HEK293T (cell line): Measurements from ENCODE around the gene FRMPD1.

ENCODE experiments used
- ARNT ChIP-seq: fragments of 450-650 bp; IDR thresholded peaks from 2 replicates; pipeline ENCODE4 v1.6.1; 2017; ENCODE audit warnings: mild to moderate bottlenecking
- ELF4 ChIP-seq: fragments of 450-650 bp; IDR thresholded peaks from 2 replicates; pipeline ENCODE4 v1.6.1; 2017; ENCODE audit warnings: antibody characterized with exemption
- FOXA1 ChIP-seq: fragments of 450-650 bp; IDR thresholded peaks from 2 replicates; pipeline ENCODE4 v1.6.1; 2016; ENCODE audit warnings: mild to moderate bottlenecking
- SUZ12 ChIP-seq: fragments of 450-650 bp; IDR thresholded peaks from 2 replicates; pipeline ENCODE4 v1.6.1; 2016; ENCODE audit warnings: mild to moderate bottlenecking

DNA sequence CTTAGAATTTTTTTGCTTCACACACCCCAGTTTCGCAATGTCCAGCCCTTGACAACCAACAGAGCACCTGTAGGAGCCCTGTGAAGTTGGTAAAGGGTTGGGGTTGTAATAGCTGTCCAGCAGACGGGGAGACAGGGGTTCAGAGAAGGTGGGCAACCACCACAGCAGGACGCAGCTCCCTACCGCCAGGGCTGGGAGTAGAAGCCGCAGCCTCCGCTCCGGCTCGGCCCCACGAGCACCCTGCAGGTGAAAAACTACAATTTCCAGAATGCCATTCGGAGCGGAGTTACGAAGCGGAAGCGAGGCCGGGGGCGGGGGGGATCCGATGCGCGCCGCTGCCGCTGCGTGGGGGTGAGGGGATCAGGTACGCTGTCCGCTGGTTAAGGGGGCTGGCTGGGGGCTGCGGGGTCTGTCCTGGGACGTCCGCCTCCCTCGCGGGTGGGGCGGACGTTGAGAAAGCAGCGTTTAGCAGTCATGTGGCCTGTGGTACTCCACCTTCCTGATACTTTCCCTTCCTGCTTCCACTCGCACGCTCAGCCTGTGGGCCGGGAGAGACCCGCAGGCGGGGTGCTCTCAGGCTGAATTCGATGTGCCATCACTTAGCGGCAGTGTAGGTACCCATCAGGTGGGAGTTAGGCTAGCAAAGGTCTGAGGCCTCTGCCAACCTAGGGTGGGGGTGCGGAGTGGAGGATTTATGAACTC, 102.9 kb downstream of the FRMPD1 start, which contains the start of gene TRMT10B:
- no peak for TF ChIP-seq ELF4
- TF ChIP-seq FOXA1 = no peak
- TF ChIP-seq ARNT = no peak
- TF ChIP-seq SUZ12 = no peak
